Activated T-helper 1 cell treated with Interleukin-2 at 50 U/mL for 16 hours (primary cell): ENCODE data around the gene GABRG2.
"Not testable (repeated sequence)": the region's sequence is repeated elsewhere in the genome, so short reads cannot be mapped to it uniquely, and the experiment has no call there.

ENCODE experiments used
- DNase-seq: peaks from one replicate; pipeline ENCODE4 v3.0.0-alpha.2; 2020; ENCODE audit warnings: low read depth

GABRG2 gene

DNA sequence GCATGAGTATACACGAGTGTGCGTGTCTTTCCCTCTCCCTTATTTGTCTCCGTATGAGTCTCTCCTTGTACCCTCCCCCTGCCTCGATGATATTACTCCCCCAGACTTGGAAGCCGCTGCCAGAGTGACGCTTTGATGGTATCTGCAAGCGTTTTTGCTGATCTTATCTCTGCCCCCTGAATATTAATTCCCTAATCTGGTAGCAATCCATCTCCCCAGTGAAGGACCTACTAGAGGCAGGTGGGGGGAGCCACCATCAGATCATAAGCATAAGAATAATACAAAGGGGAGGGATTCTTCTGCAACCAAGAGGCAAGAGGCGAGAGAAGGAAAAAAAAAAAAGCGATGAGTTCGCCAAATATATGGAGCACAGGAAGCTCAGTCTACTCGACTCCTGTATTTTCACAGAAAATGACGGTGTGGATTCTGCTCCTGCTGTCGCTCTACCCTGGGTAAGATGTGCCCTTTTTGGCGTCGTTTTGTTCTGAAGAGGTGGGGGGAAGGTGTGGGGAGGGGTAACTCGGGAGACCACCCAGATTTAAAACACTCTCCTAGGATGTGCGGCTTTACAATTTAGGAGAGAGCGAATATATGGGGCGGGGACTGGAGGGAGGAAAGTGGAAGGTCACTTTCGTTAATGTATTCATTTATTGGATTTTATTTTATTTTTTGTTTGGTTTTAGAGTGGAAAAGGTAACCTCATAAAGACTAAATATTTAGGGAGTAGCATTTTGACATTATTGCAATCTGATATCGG, at the start of gene GABRG2:
Gene GABRG2 (plus strand): TSS at position 119 of the 757 bp plus-strand sequence. CDS start 227 bp downstream, at position 346.
- DNase-seq: no peak

DNA sequence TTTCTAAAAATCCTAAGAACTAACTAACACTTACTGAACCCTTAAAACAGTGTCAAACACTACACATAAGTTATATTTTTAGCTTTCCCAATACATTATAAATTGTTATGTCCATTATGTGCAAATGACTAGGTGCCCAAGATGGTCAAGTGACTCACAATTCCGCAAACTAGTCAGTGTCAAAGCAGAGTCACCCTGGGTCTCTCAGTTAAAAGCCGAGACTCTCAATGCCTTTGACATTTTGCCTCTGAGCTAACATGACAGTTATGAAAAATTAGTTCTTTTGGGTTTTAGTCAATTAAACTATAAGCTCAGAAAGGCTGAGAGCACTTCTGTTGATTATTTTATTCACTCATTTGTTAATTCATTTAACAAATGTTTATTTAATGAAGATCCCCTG, 42.3 kb upstream of the GABRG2 start:
- no peak for DNase-seq

DNA sequence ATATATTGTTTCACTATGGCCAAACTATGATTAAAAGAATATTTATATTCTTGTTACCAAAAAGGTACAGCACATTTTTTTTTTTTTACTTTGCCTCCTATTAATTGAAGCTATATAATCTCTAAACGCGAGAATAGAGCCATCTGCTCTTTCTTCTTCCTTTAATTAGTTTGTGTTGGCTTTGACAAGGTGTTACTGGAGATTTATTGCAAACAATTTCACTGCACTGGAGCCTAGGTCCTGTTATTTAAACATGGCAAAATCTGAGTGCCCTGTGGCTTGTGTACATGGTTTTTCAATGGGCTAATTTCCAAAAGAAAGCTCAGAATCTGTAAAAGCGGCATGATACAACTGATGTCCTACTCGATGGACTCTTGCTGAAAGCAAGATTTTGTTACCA, 40.8 kb upstream of the GABRG2 start:
- no peak for DNase-seq

DNA sequence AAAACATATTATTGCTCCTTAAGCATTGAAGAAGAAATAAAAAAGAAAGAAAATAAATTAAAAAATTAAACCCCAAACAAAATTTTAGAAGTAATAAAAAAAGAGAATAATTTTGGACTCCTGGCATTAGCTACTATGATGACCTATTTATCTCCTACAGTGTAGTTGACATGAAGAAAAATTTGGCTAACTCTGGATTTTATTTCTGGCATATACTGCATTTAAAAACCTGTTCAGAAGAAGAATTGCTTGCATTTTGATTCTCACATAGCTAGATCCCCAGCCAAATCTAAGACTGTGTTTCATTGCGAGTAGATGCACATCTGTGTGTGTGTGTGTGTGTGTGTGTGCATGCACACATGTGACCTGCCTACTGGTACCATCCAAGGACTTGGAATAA, 30.1 kb upstream of the GABRG2 start:
- DNase-seq: no peak

DNA sequence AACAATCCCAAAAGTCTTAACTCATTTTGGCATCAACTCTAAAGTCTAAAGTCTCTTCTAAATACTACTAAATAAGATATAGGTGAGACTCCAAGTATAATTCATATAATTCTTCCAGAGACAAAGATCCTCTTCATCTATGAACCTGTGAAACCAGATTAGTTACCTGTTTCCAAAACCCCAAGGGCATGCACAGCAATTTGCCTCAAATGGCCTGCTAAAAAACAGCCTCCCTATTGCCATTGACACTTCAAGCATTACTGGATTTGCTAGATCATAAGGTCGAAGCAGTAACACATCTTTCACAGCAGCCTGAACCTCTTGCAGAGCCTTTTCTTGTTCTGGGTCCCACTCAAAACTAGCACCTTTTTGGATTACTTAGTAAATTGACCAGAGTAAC, 20.3 kb upstream of the GABRG2 start:
- no peak for DNase-seq

DNA sequence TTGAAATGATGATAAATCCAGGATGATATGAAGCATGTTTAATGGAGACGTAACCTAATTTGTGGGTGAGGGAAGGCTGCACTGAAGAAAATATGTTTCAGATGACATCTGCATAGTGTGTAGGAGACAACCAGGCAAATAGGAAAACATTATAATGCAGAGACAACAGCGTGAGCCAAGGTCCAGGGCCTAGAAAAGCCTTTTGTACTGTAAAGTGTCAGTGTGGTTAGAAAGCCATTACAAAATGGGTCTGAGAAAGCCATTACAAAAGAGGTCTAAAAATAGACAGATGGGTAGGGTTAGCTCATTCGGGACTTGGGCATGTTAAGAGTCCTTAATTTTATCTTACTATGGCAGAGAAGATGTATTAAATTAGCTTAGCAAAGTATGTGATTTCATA, 14.9 kb upstream of the GABRG2 start:
- no peak for DNase-seq

DNA sequence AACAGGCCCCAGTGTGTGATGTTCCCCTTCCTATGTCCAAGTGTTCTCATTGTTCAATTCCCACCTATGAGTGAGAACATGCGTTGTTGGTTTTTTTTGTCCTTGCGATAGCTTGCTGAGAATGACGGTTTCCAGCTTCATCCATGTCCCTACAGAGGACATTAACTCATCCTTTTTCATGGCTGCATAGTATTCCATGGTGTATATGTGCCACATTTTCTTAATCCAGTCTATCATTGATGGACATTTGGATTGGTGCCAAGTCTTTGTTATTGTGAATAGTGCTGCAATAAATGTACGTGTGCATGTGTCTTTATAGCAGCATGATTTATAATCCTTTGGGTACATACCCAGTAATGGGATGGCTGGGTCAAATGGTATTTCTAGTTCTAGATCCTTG, 12.5 kb upstream of the GABRG2 start:
- DNase-seq: not testable (repeated sequence)

DNA sequence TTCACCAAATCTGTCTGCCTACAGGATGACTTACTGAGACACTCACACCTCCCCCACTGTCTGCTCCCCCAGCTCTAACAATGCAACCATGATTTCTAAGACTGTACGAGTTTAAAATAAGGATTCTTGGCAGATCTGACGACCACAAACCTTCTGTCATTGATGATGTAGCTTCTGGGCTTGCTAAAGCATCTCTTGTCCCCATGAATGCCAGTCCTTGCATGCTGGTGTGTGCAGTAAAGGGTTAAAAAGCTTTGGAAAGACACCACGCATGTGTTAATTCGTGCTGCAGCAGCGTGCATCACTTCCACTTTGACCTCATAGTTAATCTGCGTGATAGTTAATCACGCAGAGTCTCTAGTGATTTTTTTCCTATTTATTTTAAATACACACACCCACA, 411 bp upstream of the GABRG2 start:
- no peak for DNase-seq

DNA sequence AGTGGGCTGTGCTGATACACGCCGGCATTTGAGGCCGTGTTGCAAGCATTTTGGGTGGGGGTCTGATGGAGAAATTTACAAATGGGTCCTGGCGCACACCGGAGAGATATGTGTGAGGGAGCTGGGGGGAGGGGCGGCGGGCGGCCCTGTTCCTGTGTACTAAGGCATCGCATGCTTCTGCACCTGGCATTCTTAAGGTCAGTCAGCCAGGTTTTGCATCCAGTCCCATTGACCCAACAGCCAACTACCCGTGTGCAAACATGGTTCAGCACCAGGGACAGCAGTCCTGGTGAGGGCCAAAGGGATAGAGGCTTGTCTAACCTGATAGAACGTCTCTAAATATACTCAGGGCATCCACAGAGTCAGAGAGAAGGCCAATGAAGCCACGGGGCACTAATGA, 839 bp downstream of the GABRG2 start:
- no peak for DNase-seq

DNA sequence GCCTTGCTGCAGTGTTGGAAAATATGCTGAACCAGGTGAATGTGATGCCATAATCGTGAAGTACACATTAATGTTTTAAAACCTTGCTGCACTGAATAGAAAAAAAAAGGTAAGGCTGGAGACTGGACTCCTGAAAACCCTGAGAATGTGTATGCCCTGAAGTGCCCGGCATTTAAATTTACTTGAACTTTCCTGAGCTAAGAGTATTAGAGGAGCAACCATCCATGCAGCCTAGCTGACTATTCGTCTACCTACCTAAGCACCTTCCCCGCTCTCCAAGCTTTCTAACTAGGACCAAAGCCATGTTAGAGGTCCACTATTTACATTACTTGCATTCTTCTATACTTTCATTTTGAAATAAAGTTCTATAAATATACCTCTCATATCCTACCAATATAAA, 1.4 kb downstream of the GABRG2 start:
- no peak for DNase-seq

DNA sequence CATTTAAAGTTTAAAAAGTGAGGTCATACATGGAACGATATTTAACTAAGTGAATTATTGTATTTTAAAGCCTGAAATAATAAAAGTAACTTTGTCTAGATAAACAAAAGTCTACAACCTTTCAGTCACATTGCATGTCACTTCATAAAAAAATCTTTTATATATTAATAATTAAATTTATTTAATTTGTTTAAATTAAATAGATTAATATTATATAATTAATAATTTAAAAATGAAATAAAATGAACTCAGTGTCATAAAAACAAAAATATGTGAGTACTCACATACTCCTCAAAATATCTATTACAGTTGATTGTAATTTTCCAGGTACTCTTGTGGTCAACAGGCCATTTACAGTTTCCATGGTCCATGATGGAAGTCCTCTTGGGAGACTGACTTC, 11.2 kb downstream of the GABRG2 start:
- DNase-seq: no peak

DNA sequence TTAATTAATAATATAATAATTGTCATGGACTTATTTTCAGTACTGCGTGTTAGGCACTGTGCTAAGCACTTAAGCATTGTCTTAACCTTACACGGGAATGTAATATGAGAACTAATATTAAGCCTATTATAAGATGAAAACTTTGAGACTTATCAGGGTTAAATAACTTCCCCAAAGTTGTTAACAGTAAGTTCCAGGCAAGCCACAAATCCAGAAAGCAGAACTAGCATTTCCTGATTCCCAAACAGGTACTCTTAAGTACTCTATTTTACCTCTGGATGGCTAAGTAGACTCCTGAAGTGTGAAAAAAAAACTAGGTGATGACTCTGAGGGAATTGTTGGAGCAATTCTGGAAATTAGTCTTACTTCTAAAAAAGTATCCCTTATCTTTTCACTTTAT, 23.8 kb downstream of the GABRG2 start:
- DNase-seq: no peak

DNA sequence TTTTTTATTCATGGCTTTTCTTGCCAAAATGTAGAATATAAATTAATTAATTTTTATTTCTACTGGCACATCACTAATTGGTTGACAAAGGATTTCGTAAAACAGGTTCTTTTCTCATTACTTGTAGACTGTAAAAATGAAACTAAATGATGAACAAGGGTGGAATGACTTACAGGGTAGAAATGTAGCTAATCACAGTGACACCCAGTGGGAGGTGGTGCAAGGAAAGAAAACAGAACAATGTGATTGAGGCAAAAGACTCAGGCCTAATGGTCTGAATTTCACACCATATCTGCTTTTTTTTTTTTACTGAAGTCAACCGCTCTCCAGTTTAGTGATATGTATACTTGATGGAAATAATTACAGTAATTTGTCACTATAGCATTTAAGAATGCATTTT, 28.9 kb downstream of the GABRG2 start:
- no peak for DNase-seq

DNA sequence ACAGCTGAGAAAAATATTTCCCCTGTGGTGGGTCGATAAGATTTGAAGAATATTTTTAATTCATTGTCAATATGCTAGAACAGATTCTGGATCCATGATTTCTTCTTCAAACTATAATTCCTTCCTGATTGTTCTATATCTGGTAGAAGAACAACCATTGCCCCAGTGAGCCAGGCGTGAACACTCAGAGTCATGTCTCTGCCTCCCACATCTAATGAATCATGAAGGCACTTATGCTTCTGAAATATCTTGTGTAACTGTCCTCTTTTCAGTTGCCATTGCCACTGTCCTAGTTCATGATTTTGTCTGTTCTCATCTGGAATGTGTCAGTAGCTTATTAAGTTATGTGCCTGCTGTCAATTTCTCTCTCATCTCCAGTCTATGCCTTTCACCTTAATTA, 40.0 kb downstream of the GABRG2 start:
- no peak for DNase-seq

DNA sequence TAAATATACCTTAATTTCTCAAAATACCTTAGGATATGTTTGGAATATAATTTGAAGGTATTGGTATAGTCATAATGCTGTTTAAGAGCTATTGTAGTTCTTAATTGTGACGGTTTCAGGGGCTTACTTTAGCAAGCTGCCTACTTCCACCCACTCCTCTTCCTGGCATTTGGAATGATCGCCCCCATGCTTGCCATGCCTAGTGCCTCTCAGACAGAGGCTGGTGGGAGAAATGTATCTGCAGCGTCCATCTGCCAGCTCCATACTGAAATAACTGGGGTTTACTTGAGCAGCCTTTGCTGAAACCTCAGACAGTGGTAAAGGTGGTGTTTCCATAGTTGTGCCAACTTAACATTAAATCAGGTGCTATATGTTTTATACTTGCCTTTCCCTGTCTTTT, 52.2 kb downstream of the GABRG2 start:
- no peak for DNase-seq

DNA sequence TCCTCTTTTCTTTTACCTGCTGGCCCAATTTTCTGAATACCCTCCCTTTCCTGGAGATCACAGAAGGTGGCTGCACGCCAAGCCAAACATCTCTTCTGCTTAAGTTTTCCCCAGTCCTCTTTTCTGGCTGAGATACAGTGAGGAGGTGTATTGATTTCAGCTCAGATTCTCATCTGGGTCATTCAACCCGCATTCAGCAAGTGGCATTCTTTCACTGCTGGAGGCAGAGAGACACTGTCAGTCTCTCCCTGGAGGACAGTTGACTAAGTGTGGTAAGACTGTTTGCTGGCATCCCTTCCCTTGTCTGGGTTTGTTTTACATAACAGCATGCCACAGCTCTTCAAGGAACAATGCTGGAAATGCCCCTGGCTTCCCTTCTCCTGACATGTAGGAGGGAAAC, 60.5 kb downstream of the GABRG2 start:
- no peak for DNase-seq

DNA sequence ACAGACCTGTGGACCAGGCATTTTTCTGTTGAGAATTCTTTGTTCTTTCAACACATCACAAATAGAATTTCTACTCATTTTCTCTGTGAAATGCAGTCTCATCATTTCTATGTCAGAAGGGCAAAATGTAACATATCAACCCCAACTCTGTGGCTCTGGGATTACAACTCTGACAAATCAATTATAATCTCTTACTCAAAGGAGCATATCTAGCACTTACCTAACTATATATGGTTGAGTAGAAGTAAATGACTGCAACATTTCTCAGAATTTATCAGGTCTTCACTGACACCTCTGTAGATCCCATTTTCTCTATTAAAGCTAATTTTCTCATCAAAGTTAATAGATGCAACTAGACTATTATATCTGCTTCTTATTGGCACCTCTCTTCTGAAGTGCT, 64.8 kb downstream of the GABRG2 start:
- DNase-seq: no peak

DNA sequence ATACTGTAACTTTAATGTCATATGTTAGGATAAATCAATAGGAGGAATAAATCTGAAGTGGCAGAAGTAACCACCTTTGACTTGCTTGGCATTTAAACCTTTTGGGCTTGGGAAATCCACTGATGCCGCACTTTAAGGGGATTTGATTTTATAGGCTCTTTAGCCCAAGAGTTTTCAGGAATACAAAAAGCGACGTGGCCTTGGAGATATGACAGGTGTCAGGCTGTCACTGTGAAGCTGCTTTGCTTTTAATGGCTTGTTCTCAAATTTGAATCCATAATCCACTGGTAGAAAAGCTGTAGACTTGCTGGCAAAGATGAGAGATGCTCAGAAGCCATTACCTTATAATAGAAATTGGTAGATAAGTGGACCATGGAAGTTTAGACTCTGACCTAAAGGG, 71.6 kb downstream of the GABRG2 start:
- no peak for DNase-seq

DNA sequence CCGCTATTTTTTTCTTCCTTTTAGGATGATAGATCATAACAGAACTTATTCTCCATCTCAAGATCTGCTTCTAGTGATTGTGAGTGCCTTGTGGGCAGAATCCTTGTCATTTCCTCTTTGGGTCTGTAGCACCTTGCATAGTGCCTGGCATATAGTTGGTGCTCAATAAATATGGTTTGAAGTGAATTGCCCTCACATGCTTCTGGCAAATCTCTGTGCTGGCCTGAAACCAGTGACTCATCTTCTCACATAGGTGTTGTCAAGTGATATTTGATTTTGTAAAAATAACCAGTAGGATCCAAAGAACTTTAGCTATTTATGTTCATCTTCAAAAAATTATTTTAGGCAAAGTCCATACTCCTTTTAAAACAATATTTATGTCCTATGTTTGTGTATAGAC, 86.7 kb downstream of the GABRG2 start:
- DNase-seq: no peak

DNA sequence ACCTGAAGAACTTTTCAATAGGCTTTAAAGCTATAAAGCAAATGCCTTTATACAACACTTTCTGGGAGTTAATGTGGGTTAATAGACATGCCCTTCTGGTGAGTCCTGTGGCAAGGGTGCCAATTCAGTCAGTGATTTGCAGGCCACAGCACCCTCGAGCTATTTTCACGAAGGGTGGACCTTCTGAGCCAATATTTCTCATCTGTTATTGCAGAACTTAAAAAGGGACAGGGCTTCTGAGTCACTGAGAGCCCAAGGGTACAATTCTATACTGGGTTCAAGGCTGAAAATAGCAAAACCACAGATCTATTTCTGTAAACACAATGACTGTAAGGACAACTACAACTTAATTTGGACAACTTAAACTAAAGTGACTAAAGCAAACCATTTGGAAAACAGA, 92.8 kb downstream of the GABRG2 start:
- DNase-seq: no peak

DNA sequence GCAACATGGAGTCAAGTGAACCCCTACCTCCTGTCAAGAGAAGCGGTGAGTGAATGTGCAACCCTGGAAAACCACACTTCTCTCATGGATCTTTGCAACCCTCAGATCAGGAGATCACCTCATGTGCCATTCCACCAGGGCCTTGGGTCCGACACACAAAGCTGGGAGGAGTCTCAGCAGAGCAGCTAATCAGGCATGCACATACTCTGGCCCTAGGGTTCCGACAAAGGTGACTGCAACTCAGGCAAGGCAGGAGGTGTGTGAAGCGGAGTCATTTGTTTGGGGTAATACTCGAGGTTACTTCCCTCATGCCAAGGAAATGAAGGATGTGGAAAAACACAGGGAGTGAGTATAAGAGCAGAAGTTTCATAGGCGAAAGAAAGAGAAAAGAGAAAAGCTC, 96.1 kb downstream of the GABRG2 start:
- DNase-seq: no peak

DNA sequence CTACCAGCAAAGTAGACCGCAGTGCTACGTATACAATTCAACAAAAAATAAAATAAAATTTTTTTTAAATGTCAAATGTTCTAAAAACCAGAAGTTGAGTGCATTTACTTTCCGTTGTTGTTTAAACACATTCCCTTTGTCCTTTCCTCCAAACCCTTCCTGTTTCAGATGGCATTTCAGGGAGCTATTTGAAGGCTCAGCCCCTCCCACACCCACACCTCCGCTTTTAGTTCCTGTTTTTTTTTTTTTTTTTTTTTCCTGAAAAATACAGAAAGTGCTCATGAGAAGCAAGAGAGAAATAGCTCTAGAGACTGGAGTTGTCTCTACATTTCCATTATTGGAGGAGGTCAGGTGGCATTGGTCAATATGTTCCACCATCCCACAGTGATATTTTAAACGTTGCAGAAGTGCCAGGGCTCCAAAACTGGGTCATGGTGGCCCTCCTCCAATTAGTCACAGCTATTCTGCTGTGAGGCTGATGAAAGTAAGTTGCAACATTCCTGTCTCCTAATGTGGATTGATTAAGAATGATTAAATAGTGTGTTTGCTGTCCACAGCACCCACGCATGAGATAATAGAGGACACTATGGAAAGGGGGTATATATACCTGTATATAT, 106.9 kb downstream of the GABRG2 start:
- DNase-seq: no peak

DNA sequence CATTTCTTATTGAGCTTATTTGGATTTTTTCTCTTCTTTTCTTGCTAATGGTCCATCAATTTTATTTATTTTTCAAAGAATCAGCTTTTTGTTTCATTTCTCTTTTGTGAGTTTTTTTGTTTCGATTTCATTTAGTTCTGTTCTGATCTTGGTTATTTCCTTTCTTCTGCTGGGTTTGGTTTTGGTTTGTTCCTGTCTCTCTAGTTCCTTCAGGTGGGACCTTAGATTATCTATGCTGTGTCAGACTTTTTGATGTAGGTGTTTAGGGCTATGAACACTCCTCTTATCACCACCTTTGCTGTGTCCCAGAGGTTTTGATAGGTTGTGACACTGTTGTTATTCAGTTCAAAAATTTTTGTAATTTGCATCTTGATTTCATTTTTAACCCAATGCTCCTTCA, 119.8 kb downstream of the GABRG2 start:
- DNase-seq: no peak

DNA sequence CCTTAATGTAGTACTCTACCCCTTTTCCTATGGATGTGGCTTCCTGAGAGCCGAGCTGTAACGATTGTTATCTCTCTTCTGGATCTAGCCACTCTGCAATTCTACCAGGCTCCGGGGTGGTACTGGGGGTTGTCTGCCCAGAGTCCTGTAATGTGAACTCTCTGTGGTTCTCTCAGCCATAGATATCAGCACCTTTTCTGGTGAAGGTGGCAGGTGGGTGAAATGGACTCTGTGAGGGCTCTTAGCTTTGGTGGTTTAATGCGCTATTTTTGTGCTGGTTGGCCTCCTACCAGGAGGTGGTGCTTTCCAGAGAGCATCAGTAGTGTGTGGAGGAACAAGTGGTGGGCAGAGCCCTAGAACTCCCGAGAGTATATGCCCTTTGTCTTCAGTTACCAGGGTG, 122.1 kb downstream of the GABRG2 start:
- no peak for DNase-seq
